Left ventricle myocardium superior (tissue), 1 donor: ENCODE results near the gene EFR3B. TPM values are rescaled to one million over a fixed set of nuclear protein-coding genes. Genes with fewer than 3 reads are reported as not detected.
"Not testable (repeated sequence)": the region's sequence is repeated elsewhere in the genome, so short reads cannot be mapped to it uniquely, and the experiment has no call there.

Source experiments
- ATAC-seq: fragments of 200-7000 bp; cut with Tn5 transposase; one replicate; pipeline ENCODE4 v1.9.1; 2020; ENCODE audit warnings: mild to moderate bottlenecking, moderate library complexity
- DNase-seq: peaks from one replicate; pipeline ENCODE4 v3.0.0-alpha.2; 2020
- intact Hi-C: fragments of 100-400 bp; cut with micrococcal nuclease; formaldehyde crosslinking; loops from one replicate; pipeline ENCODE4 v1.11.0; 2022
- long read RNA-seq: library from polyadenylated mRNA; unstranded; transcript quantifications from one replicate; pipeline ENCODE4 v2.0.0, GENCODE V29; 2021
- total RNA-seq: library from RNA; stranded (reverse); fragmentation: NEBNext Ultra II Directional; extraction: Animal tissue kit (Norgen Biotek cat#: 25700); gene quantifications from one replicate; pipeline ENCODE4 v1.2.1, GENCODE V29; 2021
- donor health status: DM: no; HTN: yes; CAD: no; lungs with severe emphysema.

EFR3B gene
- total RNA-seq = 4.2 TPM
- long read RNA-seq, partial matches to known transcripts = 1 of 5 reads
- long read RNA-seq, other reads (novel, unspliced or antisense) = 4 of 5 reads

GRCh38 chr2:25041928-25042320 lies at the start of gene EFR3B:
Gene EFR3B, plus strand, starts transcription at chr2:25042076. Its CDS starts 237 bp downstream, at chr2:25042313.
- ATAC-seq = peak; percentile 98
- DNase-seq = peak; percentile 98
- intact Hi-C loops = no loop called here

- ATAC-seq (peak; percentile 23), DNase-seq (no peak)
- intact Hi-C loops = no loop called here
These were observed 48.3 kb upstream of the EFR3B start for GRCh38 chr2:24993406-24994145.

GRCh38 chr2:24994146-24994724 lies 47.6 kb upstream of the EFR3B start:
- ATAC-seq = peak; percentile 35
- intact Hi-C loops = no loop called here
- DNase-seq = no peak

GRCh38 chr2:24999097-24999496 lies 42.8 kb upstream of the EFR3B start:
- ATAC-seq, intact Hi-C loops, DNase-seq: not testable (repeated sequence)

- DNase-seq (no peak), ATAC-seq (no peak)
- intact Hi-C loops = no loop called here
These were observed 41.8 kb upstream of the EFR3B start for GRCh38 chr2:25000036-25000435.

GRCh38 chr2:25000503-25001324 lies 41.2 kb upstream of the EFR3B start:
- intact Hi-C loops = no loop called here
- ATAC-seq = no peak

GRCh38 chr2:25001325-25001637 lies 40.6 kb upstream of the EFR3B start:
- DNase-seq = no peak
- ATAC-seq = no peak

More at GRCh38 chr2:25000503-25001324, 41.2 kb upstream of the EFR3B start:
- DNase-seq = no peak

GRCh38 chr2:25002066-25002465 lies 39.8 kb upstream of the EFR3B start:
- ATAC-seq = no peak

More at GRCh38 chr2:25001325-25001637, 40.6 kb upstream of the EFR3B start:
- intact Hi-C loops = no loop called here

GRCh38 chr2:25009954-25010353 lies 31.9 kb upstream of the EFR3B start:
- intact Hi-C loops = no loop called here
- no peak for ATAC-seq
- DNase-seq = no peak

More at GRCh38 chr2:25002066-25002465, 39.8 kb upstream of the EFR3B start:
- DNase-seq = no peak
- intact Hi-C loops = no loop called here

GRCh38 chr2:25011342-25011741 lies 30.5 kb upstream of the EFR3B start:
- intact Hi-C loops, DNase-seq, ATAC-seq: not testable (repeated sequence)

- intact Hi-C loops = no loop called here
- DNase-seq (no peak), ATAC-seq (no peak)
These were observed 27.2 kb upstream of the EFR3B start for GRCh38 chr2:25014631-25015030.

- no peak for DNase-seq
- intact Hi-C loops = no loop called here
- ATAC-seq = no peak
These were observed 23.2 kb upstream of the EFR3B start for GRCh38 chr2:25018681-25019080.

GRCh38 chr2:25021791-25022362 lies 20.0 kb upstream of the EFR3B start:
- intact Hi-C loops = no loop called here
- no peak for ATAC-seq
- DNase-seq = no peak

GRCh38 chr2:25023333-25023732 lies 18.5 kb upstream of the EFR3B start:
- DNase-seq = no peak
- intact Hi-C loops = no loop called here
- no peak for ATAC-seq

- no peak for ATAC-seq
These were observed 16.5 kb upstream of the EFR3B start for GRCh38 chr2:25025229-25026007.

GRCh38 chr2:25026008-25026530 lies 15.8 kb upstream of the EFR3B start:
- ATAC-seq (no peak), DNase-seq (no peak)
- intact Hi-C loops = no loop called here

More at GRCh38 chr2:25025229-25026007, 16.5 kb upstream of the EFR3B start:
- DNase-seq = no peak
- intact Hi-C loops = no loop called here

GRCh38 chr2:25029183-25029554 lies 12.7 kb upstream of the EFR3B start:
- no peak for DNase-seq
- no peak for ATAC-seq
- intact Hi-C loops = no loop called here

- ATAC-seq (no peak), DNase-seq (no peak)
- intact Hi-C loops = no loop called here
These were observed 11.2 kb upstream of the EFR3B start for GRCh38 chr2:25030702-25031101.

- ATAC-seq (no peak), DNase-seq (no peak)
- intact Hi-C loops = no loop called here
These were observed 9.8 kb upstream of the EFR3B start for GRCh38 chr2:25032094-25032493.
